Measurements from ENCODE around the gene TMEM98.
A peak's percentile ranks its signal among the peaks of the same experiment; 100 is the strongest.
"Not testable (repeated sequence)": the region's sequence is repeated elsewhere in the genome, so short reads cannot be mapped to it uniquely, and the experiment has no call there.

TMEM98 gene

GRCh38 chr17:32927724-32928585, at the start of gene TMEM98:
Gene TMEM98, plus strand, starts transcription at chr17:32928153. Its CDS starts 3,376 bp downstream, at chr17:32931529.
- DNase-seq = peak; percentile 73

GRCh38 chr17:32878211-32878610, 49.7 kb upstream of the TMEM98 start:
- no peak for DNase-seq

- DNase-seq = no peak
These were observed 48.8 kb upstream of the TMEM98 start for GRCh38 chr17:32879134-32879533.

- no peak for DNase-seq
These were observed 47.1 kb upstream of the TMEM98 start for GRCh38 chr17:32880671-32881453.

- no peak for DNase-seq
These were observed 45.9 kb upstream of the TMEM98 start for GRCh38 chr17:32882029-32882428.

- no peak for DNase-seq
These were observed 45.2 kb upstream of the TMEM98 start for GRCh38 chr17:32882734-32883133.

- not testable (repeated sequence) for DNase-seq
These were observed 41.0 kb upstream of the TMEM98 start for GRCh38 chr17:32886951-32887350.

- not testable (repeated sequence) for DNase-seq
These were observed 40.5 kb upstream of the TMEM98 start for GRCh38 chr17:32887410-32887809.

GRCh38 chr17:32894245-32894644, 33.7 kb upstream of the TMEM98 start:
- no peak for DNase-seq

GRCh38 chr17:32896647-32897258, 31.2 kb upstream of the TMEM98 start:
- no peak for DNase-seq

- no peak for DNase-seq
These were observed 28.5 kb upstream of the TMEM98 start for GRCh38 chr17:32899236-32900013.

GRCh38 chr17:32901743-32902142, 26.2 kb upstream of the TMEM98 start:
- no peak for DNase-seq

- no peak for DNase-seq
These were observed 23.9 kb upstream of the TMEM98 start for GRCh38 chr17:32903774-32904673.

- no peak for DNase-seq
These were observed 23.1 kb upstream of the TMEM98 start for GRCh38 chr17:32904891-32905290.

- no peak for DNase-seq
These were observed 20.4 kb upstream of the TMEM98 start for GRCh38 chr17:32907583-32907982.

- DNase-seq = peak; percentile 70
These were observed 18.1 kb upstream of the TMEM98 start for GRCh38 chr17:32909787-32910369.

GRCh38 chr17:32910769-32911168, 17.2 kb upstream of the TMEM98 start:
- no peak for DNase-seq

GRCh38 chr17:32912218-32912897, 15.6 kb upstream of the TMEM98 start:
- DNase-seq = peak; percentile 73

- no peak for DNase-seq
These were observed 14.4 kb upstream of the TMEM98 start for GRCh38 chr17:32913593-32913992.

- no peak for DNase-seq
These were observed 13.8 kb upstream of the TMEM98 start for GRCh38 chr17:32914181-32914580.

GRCh38 chr17:32915245-32915644, 12.7 kb upstream of the TMEM98 start:
- no peak for DNase-seq
